Astrocyte of the spinal cord (primary cell): ENCODE data around the gene MBD1.

Experiments used
- DNase-seq: peaks from one replicate; pipeline ENCODE4 v3.0.0; 2011; ENCODE audit warnings: low read depth, low spot score
- H3K4me3 ChIP-seq: 2 replicates; pipeline ENCODE4 v1.5.1; 2011; ENCODE audit warnings: low read depth, mild to moderate bottlenecking, low read length, moderate library complexity
- in situ Hi-C: cut with HindIII; loops from 2 replicates; pipeline ENCODE4 v1.10.0; 2017; ENCODE audit warnings: low sequenced_read_pairs
- TF ChIP-seq, protein P1 (sequence below): IDR thresholded peaks from 2 replicates; pipeline ENCODE4 v1.5.1; 2012; ENCODE audit warnings: low read depth, mild to moderate bottlenecking, low read length, inconsistent platforms

Gene MBD1

DNA sequence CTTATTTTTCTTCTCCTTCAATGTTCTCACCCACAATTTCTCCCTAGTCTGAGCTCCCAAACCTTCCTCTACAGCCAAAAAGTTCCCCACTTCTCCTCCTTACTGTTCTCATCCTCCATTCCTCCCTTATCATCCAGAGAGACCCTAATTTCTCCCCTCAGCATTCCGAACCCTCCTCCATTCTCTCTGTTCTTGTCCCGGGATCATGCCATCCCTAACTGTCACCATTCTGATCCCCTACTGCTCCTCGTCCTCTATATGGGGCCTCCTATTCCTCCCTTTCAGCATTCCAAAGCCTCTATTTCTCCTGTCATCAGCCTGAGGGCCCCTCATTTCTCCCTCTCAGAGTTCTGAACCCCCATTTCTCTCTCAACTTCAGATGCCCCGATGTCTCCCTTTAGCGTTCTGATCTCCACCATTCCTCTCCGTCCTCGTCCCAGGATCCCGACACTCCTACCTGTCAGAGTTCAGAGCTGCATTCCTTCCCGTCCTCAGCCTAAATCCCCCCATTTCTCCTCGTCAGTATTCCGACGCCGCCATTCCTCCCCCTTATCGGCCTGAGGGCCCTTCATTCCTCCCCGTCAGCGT, 522 bp downstream of the MBD1 start:
- in situ Hi-C loops: no loop called here
- DNase-seq: no peak
- TF ChIP-seq, protein P1, sequence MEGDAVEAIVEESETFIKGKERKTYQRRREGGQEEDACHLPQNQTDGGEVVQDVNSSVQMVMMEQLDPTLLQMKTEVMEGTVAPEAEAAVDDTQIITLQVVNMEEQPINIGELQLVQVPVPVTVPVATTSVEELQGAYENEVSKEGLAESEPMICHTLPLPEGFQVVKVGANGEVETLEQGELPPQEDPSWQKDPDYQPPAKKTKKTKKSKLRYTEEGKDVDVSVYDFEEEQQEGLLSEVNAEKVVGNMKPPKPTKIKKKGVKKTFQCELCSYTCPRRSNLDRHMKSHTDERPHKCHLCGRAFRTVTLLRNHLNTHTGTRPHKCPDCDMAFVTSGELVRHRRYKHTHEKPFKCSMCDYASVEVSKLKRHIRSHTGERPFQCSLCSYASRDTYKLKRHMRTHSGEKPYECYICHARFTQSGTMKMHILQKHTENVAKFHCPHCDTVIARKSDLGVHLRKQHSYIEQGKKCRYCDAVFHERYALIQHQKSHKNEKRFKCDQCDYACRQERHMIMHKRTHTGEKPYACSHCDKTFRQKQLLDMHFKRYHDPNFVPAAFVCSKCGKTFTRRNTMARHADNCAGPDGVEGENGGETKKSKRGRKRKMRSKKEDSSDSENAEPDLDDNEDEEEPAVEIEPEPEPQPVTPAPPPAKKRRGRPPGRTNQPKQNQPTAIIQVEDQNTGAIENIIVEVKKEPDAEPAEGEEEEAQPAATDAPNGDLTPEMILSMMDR: no peak
- H3K4me3 ChIP-seq: peak overlapping the region; percentile 91

DNA sequence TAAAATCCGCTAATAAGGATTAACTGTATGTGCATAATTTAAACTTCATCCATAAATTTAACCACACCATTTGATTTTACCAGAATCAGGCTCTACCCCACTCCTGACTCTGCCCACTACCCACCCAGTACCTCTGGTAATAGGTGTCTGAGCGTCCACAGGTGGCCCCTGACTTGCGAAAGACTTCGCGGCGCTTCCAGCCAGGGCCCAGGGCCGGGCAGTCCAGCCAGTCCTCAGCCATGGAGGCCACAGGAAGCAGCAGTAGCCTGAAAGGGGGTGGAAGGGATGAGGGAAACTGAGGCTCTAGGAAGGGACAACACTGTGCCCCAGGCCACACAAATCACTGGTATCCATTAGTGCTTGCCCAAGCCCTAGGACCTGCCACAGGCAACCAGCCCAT, 1.6 kb downstream of the MBD1 start:
- H3K4me3 ChIP-seq: no peak overlapping the region
- TF ChIP-seq, protein P1: no peak
- in situ Hi-C loops: no loop called here
- DNase-seq: no peak

DNA sequence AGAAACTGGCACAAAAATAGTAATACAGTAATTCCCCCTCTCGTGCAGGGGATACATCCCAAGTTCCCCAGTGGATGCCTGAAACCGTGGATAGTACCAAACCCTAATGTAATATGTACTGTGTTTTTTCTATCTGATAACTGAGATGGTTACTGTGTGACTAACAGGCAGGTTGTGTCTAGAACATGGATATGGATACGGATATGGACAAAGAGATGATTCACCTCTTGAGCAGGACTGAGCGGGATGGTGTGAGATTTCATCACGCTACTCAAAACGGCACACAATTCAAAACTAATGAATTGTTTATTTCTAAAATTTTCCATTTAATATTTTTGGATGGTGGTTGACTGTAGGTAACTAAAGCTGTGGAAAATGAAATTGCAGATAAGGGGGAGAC, 3.4 kb downstream of the MBD1 start:
- peak; percentile 67 for DNase-seq
- H3K4me3 ChIP-seq: no peak overlapping the region
- in situ Hi-C loops: no loop called here
- TF ChIP-seq, protein P1: no peak

DNA sequence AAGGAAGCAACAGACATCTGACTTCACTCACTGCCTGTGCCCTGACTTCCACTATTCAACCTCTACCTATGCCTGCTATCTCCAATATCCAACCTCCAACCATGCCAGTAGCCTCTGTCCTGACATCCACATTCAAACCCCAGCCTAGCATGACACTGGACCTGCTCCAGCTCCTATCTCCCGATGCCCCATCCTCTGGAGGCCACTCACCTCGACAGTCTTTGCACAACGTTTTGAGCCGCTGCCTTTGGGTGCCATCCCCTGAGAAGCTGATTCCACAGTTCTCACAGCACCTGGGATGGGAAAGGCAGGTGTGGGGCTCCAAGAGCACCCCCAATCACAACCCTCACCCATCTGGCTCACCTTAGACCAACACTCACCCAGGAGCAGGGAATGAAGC, 4.9 kb downstream of the MBD1 start:
- H3K4me3 ChIP-seq: no peak overlapping the region
- TF ChIP-seq, protein P1: no peak
- DNase-seq: no peak
- in situ Hi-C loops: no loop called here

DNA sequence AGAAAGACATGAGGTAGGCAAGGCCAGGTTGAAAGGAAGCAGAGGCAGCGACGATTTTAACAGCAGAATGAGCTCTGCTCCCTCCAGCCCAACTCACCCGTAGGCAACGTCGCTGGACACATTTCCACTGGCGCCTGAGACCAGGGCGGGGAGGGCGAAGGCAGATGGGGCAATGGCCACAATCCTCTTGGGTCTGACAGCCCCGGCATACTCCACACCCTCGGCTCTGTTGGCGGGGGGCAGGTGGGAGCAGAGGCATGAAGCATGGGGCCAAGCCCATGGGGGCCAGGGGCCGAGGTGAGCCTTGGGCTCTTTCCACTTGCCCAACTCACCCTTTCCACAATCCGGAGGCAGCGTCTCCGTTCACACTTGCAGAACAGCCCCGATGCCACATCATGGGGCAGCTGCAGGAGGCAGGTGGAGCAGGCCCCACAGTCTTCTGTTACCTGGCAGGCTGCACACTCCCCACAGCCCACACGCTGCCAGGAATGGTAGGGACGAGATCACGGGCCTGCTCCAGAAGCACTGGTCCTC, 5.8 kb downstream of the MBD1 start:
- TF ChIP-seq, protein P1: no peak
- in situ Hi-C loops: no loop called here
- no peak overlapping the region for H3K4me3 ChIP-seq
- no peak for DNase-seq

DNA sequence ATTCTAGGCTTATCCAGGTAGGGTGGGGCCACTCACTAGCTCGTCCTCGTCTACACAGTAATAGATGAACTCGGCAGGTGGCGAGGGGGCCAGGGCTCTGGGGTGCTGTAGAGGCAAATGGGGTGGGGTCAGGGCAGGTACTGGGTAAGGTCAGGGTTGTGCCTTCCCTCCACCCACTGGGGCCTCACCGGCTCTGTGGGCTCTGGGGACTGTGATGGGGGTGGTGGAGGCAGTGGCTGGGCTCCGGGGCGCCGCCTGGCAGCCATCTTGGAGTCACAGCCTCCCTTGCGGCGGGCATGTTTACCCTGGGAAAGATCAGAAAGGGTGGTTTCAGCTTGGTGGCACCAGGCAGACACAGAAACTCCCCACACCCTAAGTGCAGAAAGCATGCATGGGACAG, 6.4 kb downstream of the MBD1 start:
- no peak for DNase-seq
- H3K4me3 ChIP-seq: no peak overlapping the region
- in situ Hi-C loops: no loop called here
- TF ChIP-seq, protein P1: no peak
